IMR-90 (cell line): Measurements from ENCODE around the gene PAX5. TPM values are rescaled to one million over a fixed set of nuclear protein-coding genes. Genes with fewer than 3 reads are reported as not detected.

Experiments used
- ATAC-seq: fragments of 200-7000 bp; cut with Tn5 transposase; 2 replicates; pipeline ENCODE4 v1.9.1; 2020; ENCODE audit warnings: low read depth, mild to moderate bottlenecking, moderate library complexity
- BruUV-seq: library from RNA; stranded (reverse); fragments of 400-500 nt; replicated peaks from 2 replicates; lab custom pipeline; 2021; lab: Mats Ljungman, UMichigan
- CTCF ChIA-PET: fragments of 300-600 bp; formaldehyde crosslinking; extraction: SDS; loops from one replicate; lab custom pipeline; 2021; ENCODE audit warnings: antibody characterized with exemption; lab: Yijun Ruan, JAX
- POLR2A ChIA-PET: fragments of 300-600 bp; sonication (Branson Sonifier 250); formaldehyde crosslinking; loops from one replicate; lab custom pipeline; 2022; ENCODE audit warnings: antibody characterized with exemption; ENCODE audit not compliant: unreplicated experiment; lab: Charles Lee
- DNase-seq: peaks from one replicate; pipeline ENCODE4 v3.0.0; 2013
- H2AFZ ChIP-seq: replicated peaks from 2 replicates; pipeline ENCODE3; 2013; ENCODE audit warnings: low read length, mild to moderate bottlenecking; ENCODE audit not compliant: poor library complexity
- H2AK5ac ChIP-seq: 2 replicates; pipeline ENCODE4 v1.6.1; 2013; ENCODE audit warnings: low read depth, low read length, inconsistent platforms
- H2AK9ac ChIP-seq: replicated peaks from 2 replicates; pipeline ENCODE3; 2013; ENCODE audit warnings: mild to moderate bottlenecking, low read depth, low read length, moderate library complexity; ENCODE audit not compliant: poor library complexity
- H2BK120ac ChIP-seq: 2 replicates; pipeline ENCODE4 v1.6.1; 2013; ENCODE audit warnings: low read depth, low read length, inconsistent platforms
- H2BK15ac ChIP-seq: 3 replicates; pipeline ENCODE4 v1.6.1; 2013; ENCODE audit warnings: low read depth, low read length, inconsistent platforms
- H2BK20ac ChIP-seq: 2 replicates; pipeline ENCODE4 v1.6.1; 2013; ENCODE audit warnings: low read depth, mild to moderate bottlenecking, inconsistent platforms, low read length, moderate library complexity
- H2BK5ac ChIP-seq: 2 replicates; pipeline ENCODE4 v1.6.1; 2013; ENCODE audit warnings: mild to moderate bottlenecking, low read depth, low read length, inconsistent platforms; ENCODE audit not compliant: poor library complexity, severe bottlenecking
- H3K14ac ChIP-seq: replicated peaks from 2 replicates; pipeline ENCODE4 v1.6.1; 2013; ENCODE audit warnings: low read depth, low read length, inconsistent platforms
- H3K18ac ChIP-seq: 2 replicates; pipeline ENCODE4 v1.6.1; 2013; ENCODE audit warnings: low read depth, low read length, control low read depth
- H3K23ac ChIP-seq: 2 replicates; pipeline ENCODE4 v1.6.1; 2013; ENCODE audit warnings: low read depth, low read length, inconsistent platforms
- H3K27ac ChIP-seq: 2 replicates; pipeline ENCODE4 v1.5.1; 2013; ENCODE audit warnings: mild to moderate bottlenecking, control low read depth, low read length; ENCODE audit not compliant: insufficient read depth
- H3K27me3 ChIP-seq: 2 replicates; pipeline ENCODE4 v1.6.1; 2013; ENCODE audit warnings: low read length; ENCODE audit not compliant: control insufficient read depth, insufficient read depth
- H3K36me3 ChIP-seq: 2 replicates; pipeline ENCODE4 v1.6.1; 2013; ENCODE audit warnings: low read length, mixed read lengths; ENCODE audit not compliant: control insufficient read depth, insufficient read depth
- H3K4ac ChIP-seq: 2 replicates; pipeline ENCODE4 v1.6.1; 2013; ENCODE audit warnings: low read depth, low read length, inconsistent platforms
- H3K4me1 ChIP-seq: 2 replicates; pipeline ENCODE4 v1.6.1; 2013; ENCODE audit warnings: low read length, mixed read lengths; ENCODE audit not compliant: control insufficient read depth, insufficient read depth
- H3K4me2 ChIP-seq: 2 replicates; pipeline ENCODE4 v1.6.1; 2013; ENCODE audit warnings: low read depth, mild to moderate bottlenecking, control low read depth, low read length, moderate library complexity
- H3K4me3 ChIP-seq: 2 replicates; pipeline ENCODE4 v1.5.1; 2013; ENCODE audit warnings: low read depth, mild to moderate bottlenecking, control low read depth, low read length, moderate library complexity; ENCODE audit not compliant: insufficient read depth
- H3K56ac ChIP-seq: 2 replicates; pipeline ENCODE4 v1.6.1; 2013; ENCODE audit warnings: low read length, inconsistent platforms; ENCODE audit not compliant: insufficient read depth; ENCODE audit errors: extremely low read depth
- H3K79me1 ChIP-seq, 2 experiments: 2 replicates each; pipeline ENCODE4 v1.6.1; 2013; ENCODE audit warnings: low read length in 2 of 2, inconsistent platforms in 1 of 2, low read depth in 1 of 2
- H3K9ac ChIP-seq: 2 replicates; pipeline ENCODE4 v1.6.1; 2013; ENCODE audit warnings: low read depth, low read length, control low read depth
- H3K9me1 ChIP-seq: 2 replicates; pipeline ENCODE4 v1.6.1; 2013; ENCODE audit warnings: low read length, inconsistent platforms; ENCODE audit not compliant: insufficient read depth
- H3K9me3 ChIP-seq: 2 replicates; pipeline ENCODE4 v1.6.1; 2013; ENCODE audit warnings: low read length; ENCODE audit not compliant: control insufficient read depth, insufficient read depth
- H4K20me1 ChIP-seq: 2 replicates; pipeline ENCODE4 v1.6.1; 2013; ENCODE audit warnings: low read length, inconsistent platforms; ENCODE audit not compliant: insufficient read depth
- H4K5ac ChIP-seq: 2 replicates; pipeline ENCODE4 v1.6.1; 2013; ENCODE audit warnings: mild to moderate bottlenecking, low read depth, low read length, control low read depth
- H4K8ac ChIP-seq, 2 experiments: 2 replicates each; pipeline ENCODE4 v1.6.1; 2013; ENCODE audit warnings: low read depth in 2 of 2, low read length in 2 of 2, control low read depth in 1 of 2, inconsistent platforms in 1 of 2
- H4K91ac ChIP-seq: 2 replicates; pipeline ENCODE4 v1.6.1; 2013; ENCODE audit warnings: low read depth, low read length, inconsistent platforms; ENCODE audit not compliant: insufficient read depth
- BHLHE40 ChIP-seq: fragments of 150-350 bp; IDR thresholded peaks from 2 replicates; pipeline ENCODE4 v1.6.1; 2016; ENCODE audit warnings: mild to moderate bottlenecking, low read depth, low read length
- CEBPB ChIP-seq: IDR thresholded peaks from 2 replicates; pipeline ENCODE4 v1.6.1; 2012; ENCODE audit warnings: low read depth, low read length, improper control_type of control experiment
- ELK1 ChIP-seq: fragments of 150-350 bp; IDR thresholded peaks from 2 replicates; pipeline ENCODE4 v1.6.1; 2016; ENCODE audit warnings: low read depth, mild to moderate bottlenecking, low read length, moderate library complexity, borderline replicate concordance
- FOS ChIP-seq: fragments of 150-350 bp; IDR thresholded peaks from 2 replicates; pipeline ENCODE4 v1.6.1; 2016; ENCODE audit warnings: low read depth, low read length
- MAFK ChIP-seq: IDR thresholded peaks from 2 replicates; pipeline ENCODE4 v1.6.1; 2012; ENCODE audit warnings: low read depth, low read length, improper control_type of control experiment
- MAZ ChIP-seq: IDR thresholded peaks from 2 replicates; pipeline ENCODE4 v1.6.1; 2012; ENCODE audit warnings: low read depth, mild to moderate bottlenecking, low read length, improper control_type of control experiment, moderate library complexity, borderline replicate concordance
- MXI1 ChIP-seq: IDR thresholded peaks from 2 replicates; pipeline ENCODE4 v1.6.1; 2012; ENCODE audit warnings: low read depth, mild to moderate bottlenecking, low read length, moderate library complexity, borderline replicate concordance
- RAD21 ChIP-seq: IDR thresholded peaks from 2 replicates; pipeline ENCODE4 v1.6.1; 2012; ENCODE audit warnings: low read length, improper control_type of control experiment
- RCOR1 ChIP-seq: IDR thresholded peaks from 2 replicates; pipeline ENCODE4 v1.6.1; 2012; ENCODE audit warnings: mild to moderate bottlenecking, low read length, improper control_type of control experiment; ENCODE audit not compliant: insufficient replicate concordance
- SMC3 ChIP-seq: fragments of 150-350 bp; IDR thresholded peaks from 2 replicates; pipeline ENCODE4 v1.6.1; 2016; ENCODE audit warnings: low read depth, mild to moderate bottlenecking, antibody characterized with exemption, low read length, moderate library complexity
- WGBS, 2 experiments: methylation state at CpG; one replicate each; pipeline versions ENCODE4 v1.1.5 to v1.1.7; 2013; ENCODE audit warnings: missing lambda C conversion rate in 2 of 2; ENCODE audit not compliant: insufficient read length in 1 of 2; ENCODE audit errors: extremely low coverage in 2 of 2; 5-methylcytosine and 5-hydroxymethylcytosine counted together
- dilution Hi-C: fragments of 300-500 bp; cut with HindIII; formaldehyde crosslinking; loops from one replicate; pipeline ENCODE4 v1.14.3; 2018; ENCODE audit warnings: low sequenced_read_pairs; ENCODE audit not compliant: unreplicated experiment
- in situ Hi-C: fragments of 300-500 bp; cut with MboI; formaldehyde crosslinking; loops from 3 replicates; pipeline ENCODE4 v1.14.3; 2019; ENCODE audit warnings: low sequenced_read_pairs, inconsistent platforms, mixed read lengths
- intact Hi-C: fragments of 100-400 bp; cut with micrococcal nuclease; formaldehyde crosslinking; loops from 2 replicates; pipeline ENCODE4 v1.10.0; 2022
- polyA plus RNA-seq, 3 experiments: library from polyadenylated mRNA; depleted of rRNA; stranded (reverse); fragments of >200 nt; gene quantifications; 2 replicates each; pipeline ENCODE4 v1.2.3, GENCODE V29; 2012; ENCODE audit warnings: low replicate concordance in 1 of 3
- total RNA-seq: library from RNA; depleted of rRNA; stranded (reverse); fragments of >200 nt; gene quantifications from 2 replicates; pipeline ENCODE4 v1.2.3, GENCODE V29; 2012
- TF ChIP-seq, protein P1 (sequence below): fragments of 150-350 bp; IDR thresholded peaks from 2 replicates; pipeline ENCODE4 v1.6.1; 2017; ENCODE audit warnings: mild to moderate bottlenecking, antibody characterized with exemption, low read length, low read depth

PAX5 gene
- total and polyA plus RNA-seq, 2 of the 4 experiments (the other 2 are of a cell fraction): not detected

DNA sequence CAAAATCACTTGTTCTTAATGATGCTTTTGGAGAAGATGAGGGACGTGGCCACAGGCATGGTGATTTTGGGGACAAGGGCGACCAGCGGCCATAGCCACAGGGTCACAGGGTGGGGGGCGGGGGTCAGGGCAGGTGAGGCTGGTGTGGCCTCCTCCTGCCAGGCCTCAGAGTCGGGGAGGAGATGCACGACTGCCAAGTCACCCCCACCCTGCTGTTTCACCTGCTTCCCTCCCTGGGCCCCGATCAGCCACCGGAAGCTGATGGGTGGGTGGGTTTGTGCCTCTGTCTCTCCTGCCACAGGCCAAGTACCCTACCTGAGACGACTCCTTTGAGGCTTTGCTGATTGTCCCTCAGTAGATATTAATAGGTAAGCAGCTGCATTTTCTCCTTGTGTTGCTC is 199.3 kb downstream of the PAX5 start:
- H2BK5ac ChIP-seq: no peak overlapping the region
- H2AFZ ChIP-seq: no peak overlapping the region
- intact Hi-C loops (no loop called here), dilution Hi-C loops (no loop called here), in situ Hi-C loops (no loop called here)
- no peak overlapping the region for H4K5ac ChIP-seq
- no peak overlapping the region for H3K14ac ChIP-seq
- ChIA-PET POLR2A (no interaction called here), CTCF (no interaction called here)
- no peak overlapping the region for H4K91ac ChIP-seq
- H3K27ac ChIP-seq: no peak overlapping the region
- peaks cover 35% of the 10 kb centered on the region for H3K27me3 ChIP-seq
- no peak overlapping the region for H4K8ac ChIP-seq
- H3K18ac ChIP-seq: no peak overlapping the region
- ATAC-seq (no peak), DNase-seq (no peak)
- H3K23ac ChIP-seq: no peak overlapping the region
- no peak overlapping the region for H3K4ac ChIP-seq
- no peak overlapping the region for H3K56ac ChIP-seq
- no peak overlapping the region for H3K4me3 ChIP-seq
- WGBS, 2 experiments: no CpG with 5 or more reads among the region's 9 CpGs
- H3K4me2 ChIP-seq: no peak overlapping the region
- TF ChIP-seq RCOR1 (no peak), BHLHE40 (no peak), SMC3 (no peak), CEBPB (no peak), ELK1 (no peak), MXI1 (no peak), FOS (no peak), MAZ (no peak), RAD21 (no peak), MAFK (no peak)
- TF ChIP-seq, protein P1, sequence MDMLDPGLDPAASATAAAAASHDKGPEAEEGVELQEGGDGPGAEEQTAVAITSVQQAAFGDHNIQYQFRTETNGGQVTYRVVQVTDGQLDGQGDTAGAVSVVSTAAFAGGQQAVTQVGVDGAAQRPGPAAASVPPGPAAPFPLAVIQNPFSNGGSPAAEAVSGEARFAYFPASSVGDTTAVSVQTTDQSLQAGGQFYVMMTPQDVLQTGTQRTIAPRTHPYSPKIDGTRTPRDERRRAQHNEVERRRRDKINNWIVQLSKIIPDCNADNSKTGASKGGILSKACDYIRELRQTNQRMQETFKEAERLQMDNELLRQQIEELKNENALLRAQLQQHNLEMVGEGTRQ: no peak
- no peaks in the 10 kb centered on the region for H3K9me3 ChIP-seq
- no peaks in the 10 kb centered on the region for H3K36me3 ChIP-seq
- no peak overlapping the region for H3K9ac ChIP-seq
- BruUV-seq: no TSS peak
- no peaks in the 10 kb centered on the region for H4K20me1 ChIP-seq
- no peak overlapping the region for H2AK9ac ChIP-seq
- no peak overlapping the region for H2BK20ac ChIP-seq
- H3K9me1 ChIP-seq: no peaks in the 10 kb centered on the region
- no peaks in the 10 kb centered on the region for H3K4me1 ChIP-seq
- no peaks in the 10 kb centered on the region for H3K79me1 ChIP-seq
- H2BK120ac ChIP-seq: no peak overlapping the region
- H2AK5ac ChIP-seq: no peak overlapping the region
- no peak overlapping the region for H2BK15ac ChIP-seq
